IPS-18a (cell line): Measurements from ENCODE around the gene SDSL.

ENCODE experiments used
- H3K27ac ChIP-seq: one replicate; pipeline ENCODE4 v1.5.1; 2013; ENCODE audit warnings: low read length
- H3K27me3 ChIP-seq: one replicate; pipeline ENCODE4 v1.6.1; 2013; ENCODE audit warnings: mild to moderate bottlenecking, low read length; ENCODE audit not compliant: control insufficient read depth, insufficient read depth
- H3K36me3 ChIP-seq: one replicate; pipeline ENCODE4 v1.6.1; 2013; ENCODE audit warnings: low read depth, low read length; ENCODE audit not compliant: control insufficient read depth
- H3K4me1 ChIP-seq: one replicate; pipeline ENCODE4 v1.6.1; 2013; ENCODE audit warnings: low read depth, low read length; ENCODE audit not compliant: control insufficient read depth
- H3K4me3 ChIP-seq: one replicate; pipeline ENCODE4 v1.5.1; 2013; ENCODE audit warnings: low read length
- H3K9ac ChIP-seq: one replicate; pipeline ENCODE4 v1.6.1; 2013; ENCODE audit warnings: mild to moderate bottlenecking, low read length, moderate library complexity
- H3K9me3 ChIP-seq: one replicate; pipeline ENCODE4 v1.6.1; 2013; ENCODE audit warnings: low read depth, low read length; ENCODE audit not compliant: control insufficient read depth

SDSL gene

GRCh38 chr12:113388351-113388750, 33.8 kb upstream of the SDSL start:
- H3K9ac ChIP-seq: no peak overlapping the region
- H3K4me1 ChIP-seq: peaks cover 2% of the 10 kb centered on the region
- no peaks in the 10 kb centered on the region for H3K9me3 ChIP-seq
- no peak overlapping the region for H3K4me3 ChIP-seq
- H3K36me3 ChIP-seq: peaks cover 15% of the 10 kb centered on the region
- H3K27me3 ChIP-seq: no peaks in the 10 kb centered on the region
- H3K27ac ChIP-seq: no peak overlapping the region

- H3K4me3 ChIP-seq: no peak overlapping the region
- H3K4me1 ChIP-seq: peaks cover 3% of the 10 kb centered on the region
- H3K36me3 ChIP-seq: peaks cover 14% of the 10 kb centered on the region
- no peaks in the 10 kb centered on the region for H3K27me3 ChIP-seq
- no peaks in the 10 kb centered on the region for H3K9me3 ChIP-seq
- no peak overlapping the region for H3K27ac ChIP-seq
- no peak overlapping the region for H3K9ac ChIP-seq
These were observed 31.8 kb upstream of the SDSL start for GRCh38 chr12:113390064-113391043.

DNA sequence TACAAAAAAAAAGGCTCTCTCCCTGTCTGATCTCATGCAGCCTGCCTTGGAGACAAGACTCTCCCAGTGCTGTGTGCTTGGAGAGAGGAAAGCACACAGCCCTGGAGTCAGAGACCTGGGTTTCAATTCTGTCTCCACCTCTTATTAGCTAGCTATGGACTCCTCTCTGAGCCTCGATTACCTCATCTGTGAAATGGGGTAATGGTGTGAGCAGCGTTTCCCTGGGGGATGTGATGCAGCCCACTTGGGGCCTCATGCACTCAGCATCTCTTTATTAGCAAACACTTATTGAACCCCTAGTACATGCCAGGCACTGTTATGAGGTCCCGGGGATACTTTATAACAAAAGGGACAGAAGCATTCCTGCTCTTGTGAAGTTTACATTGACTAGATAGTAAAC, 31.0 kb upstream of the SDSL start:
- H3K36me3 ChIP-seq: peaks cover 12% of the 10 kb centered on the region

DNA sequence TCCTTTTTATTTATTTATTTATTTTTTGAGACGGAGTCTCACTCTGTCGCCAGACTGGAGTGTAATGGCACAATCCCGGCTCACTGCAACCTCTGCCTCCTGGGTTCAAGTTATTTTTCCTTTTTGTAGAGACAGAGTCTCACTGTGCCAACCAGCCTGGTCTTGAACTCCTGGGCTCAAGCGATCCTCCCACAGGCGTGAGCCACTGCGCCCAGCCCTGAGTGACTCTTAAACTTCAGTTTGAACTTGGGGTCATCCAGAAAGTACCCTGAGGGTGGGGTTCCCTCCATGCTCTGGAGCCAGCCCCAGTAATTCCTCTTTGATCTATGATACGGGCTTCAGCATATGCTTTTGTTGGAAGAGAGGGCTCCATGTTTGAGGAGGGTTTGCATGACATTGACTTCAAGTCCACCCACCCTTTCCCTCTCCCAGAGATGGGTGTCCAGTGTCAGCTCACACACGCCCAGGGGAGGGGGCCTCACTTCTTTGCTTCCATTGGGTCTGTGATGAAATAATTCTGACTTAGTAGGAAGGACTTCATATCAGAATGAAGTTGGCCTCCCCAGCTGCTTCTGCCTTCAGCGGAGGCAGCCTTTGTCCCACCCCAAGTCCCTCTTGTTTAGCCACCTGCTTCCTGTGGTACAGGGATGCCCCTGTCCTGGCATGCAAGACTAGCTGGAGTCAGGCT, 30.4 kb upstream of the SDSL start:
- no peak overlapping the region for H3K27ac ChIP-seq
- H3K4me3 ChIP-seq: no peak overlapping the region
- H3K27me3 ChIP-seq: no peaks in the 10 kb centered on the region
- H3K9ac ChIP-seq: no peak overlapping the region
- no peaks in the 10 kb centered on the region for H3K9me3 ChIP-seq
- peaks cover 3% of the 10 kb centered on the region for H3K4me1 ChIP-seq
- H3K36me3 ChIP-seq: peaks cover 11% of the 10 kb centered on the region

More for the DNA sequence above, 31.0 kb upstream of the SDSL start:
- Histone ChIP-seq H3K4me3 (no peak overlapping the region), H3K27ac (no peak overlapping the region), H3K9ac (no peak overlapping the region), H3K4me1 (peaks cover 3% of the 10 kb centered on the region), H3K27me3 (no peaks in the 10 kb centered on the region), H3K9me3 (no peaks in the 10 kb centered on the region)

DNA sequence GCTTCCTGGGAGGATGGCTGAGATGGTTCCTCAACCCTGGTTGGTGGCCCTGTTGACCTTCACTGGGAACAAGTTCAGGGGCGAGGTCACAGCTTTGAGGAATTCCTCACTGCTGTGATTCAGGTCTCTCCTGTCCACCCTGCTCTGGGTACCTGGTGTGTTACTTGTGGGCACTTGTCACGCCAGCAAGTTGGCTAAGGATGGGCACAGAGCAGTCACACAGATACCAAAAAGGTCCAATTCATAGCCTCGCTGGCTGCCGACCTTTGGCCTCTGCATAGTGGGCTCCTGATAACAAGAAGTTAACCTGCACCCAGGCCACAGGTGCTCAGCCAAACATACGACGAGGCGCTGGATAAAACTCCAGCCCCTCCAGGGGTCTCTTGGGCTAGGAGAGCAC, 29.7 kb upstream of the SDSL start:
- Histone ChIP-seq H3K4me3 (no peak overlapping the region), H3K9ac (no peak overlapping the region), H3K27ac (no peak overlapping the region), H3K36me3 (peaks cover 4% of the 10 kb centered on the region), H3K9me3 (no peaks in the 10 kb centered on the region), H3K4me1 (peaks cover 3% of the 10 kb centered on the region), H3K27me3 (no peaks in the 10 kb centered on the region)

GRCh38 chr12:113392988-113393579, 29.1 kb upstream of the SDSL start:
- no peak overlapping the region for H3K4me3 ChIP-seq
- H3K36me3 ChIP-seq: peaks cover 4% of the 10 kb centered on the region
- no peaks in the 10 kb centered on the region for H3K9me3 ChIP-seq
- no peaks in the 10 kb centered on the region for H3K27me3 ChIP-seq
- H3K27ac ChIP-seq: no peak overlapping the region
- H3K9ac ChIP-seq: no peak overlapping the region
- H3K4me1 ChIP-seq: peaks cover 3% of the 10 kb centered on the region

GRCh38 chr12:113393749-113394148, 28.4 kb upstream of the SDSL start:
- Histone ChIP-seq H3K9me3 (no peaks in the 10 kb centered on the region), H3K4me3 (no peak overlapping the region), H3K9ac (no peak overlapping the region), H3K27me3 (no peaks in the 10 kb centered on the region), H3K36me3 (peaks cover 4% of the 10 kb centered on the region), H3K4me1 (peaks cover 3% of the 10 kb centered on the region), H3K27ac (no peak overlapping the region)

GRCh38 chr12:113395119-113395518, 27.1 kb upstream of the SDSL start:
- Histone ChIP-seq H3K9ac (no peak overlapping the region), H3K36me3 (no peaks in the 10 kb centered on the region), H3K27me3 (no peaks in the 10 kb centered on the region), H3K4me1 (peaks cover 3% of the 10 kb centered on the region), H3K4me3 (no peak overlapping the region), H3K9me3 (no peaks in the 10 kb centered on the region), H3K27ac (no peak overlapping the region)

DNA sequence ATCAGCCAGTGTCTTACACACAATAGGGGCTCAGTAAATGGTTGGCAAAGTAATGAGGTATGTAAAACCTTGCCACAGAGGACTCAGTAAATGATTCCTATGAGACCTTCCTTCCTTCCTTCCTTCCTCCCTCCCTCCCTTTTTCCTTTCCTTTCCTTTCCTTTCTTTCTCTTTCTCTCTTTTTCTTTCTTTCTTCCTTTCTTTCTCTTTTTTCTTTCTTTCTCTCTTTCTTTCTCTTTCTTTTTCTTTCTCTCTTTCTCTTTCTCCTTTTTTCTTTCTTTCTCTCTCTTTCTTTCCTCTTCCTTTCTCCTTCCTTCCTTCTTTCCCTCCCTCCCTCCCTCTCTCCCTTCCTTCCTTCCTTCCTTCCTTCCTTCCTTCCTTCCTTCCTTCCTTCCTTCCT, 26.0 kb upstream of the SDSL start:
- H3K27ac ChIP-seq: no peak overlapping the region
- H3K9me3 ChIP-seq: no peaks in the 10 kb centered on the region
- no peak overlapping the region for H3K4me3 ChIP-seq
- H3K9ac ChIP-seq: no peak overlapping the region
- no peaks in the 10 kb centered on the region for H3K27me3 ChIP-seq
- no peaks in the 10 kb centered on the region for H3K36me3 ChIP-seq
- H3K4me1 ChIP-seq: peaks cover 3% of the 10 kb centered on the region

GRCh38 chr12:113396828-113397496, 25.2 kb upstream of the SDSL start:
- Histone ChIP-seq H3K36me3 (no peaks in the 10 kb centered on the region), H3K27me3 (no peaks in the 10 kb centered on the region), H3K4me3 (no peak overlapping the region), H3K4me1 (peaks cover 3% of the 10 kb centered on the region), H3K9ac (no peak overlapping the region), H3K27ac (no peak overlapping the region), H3K9me3 (no peaks in the 10 kb centered on the region)

DNA sequence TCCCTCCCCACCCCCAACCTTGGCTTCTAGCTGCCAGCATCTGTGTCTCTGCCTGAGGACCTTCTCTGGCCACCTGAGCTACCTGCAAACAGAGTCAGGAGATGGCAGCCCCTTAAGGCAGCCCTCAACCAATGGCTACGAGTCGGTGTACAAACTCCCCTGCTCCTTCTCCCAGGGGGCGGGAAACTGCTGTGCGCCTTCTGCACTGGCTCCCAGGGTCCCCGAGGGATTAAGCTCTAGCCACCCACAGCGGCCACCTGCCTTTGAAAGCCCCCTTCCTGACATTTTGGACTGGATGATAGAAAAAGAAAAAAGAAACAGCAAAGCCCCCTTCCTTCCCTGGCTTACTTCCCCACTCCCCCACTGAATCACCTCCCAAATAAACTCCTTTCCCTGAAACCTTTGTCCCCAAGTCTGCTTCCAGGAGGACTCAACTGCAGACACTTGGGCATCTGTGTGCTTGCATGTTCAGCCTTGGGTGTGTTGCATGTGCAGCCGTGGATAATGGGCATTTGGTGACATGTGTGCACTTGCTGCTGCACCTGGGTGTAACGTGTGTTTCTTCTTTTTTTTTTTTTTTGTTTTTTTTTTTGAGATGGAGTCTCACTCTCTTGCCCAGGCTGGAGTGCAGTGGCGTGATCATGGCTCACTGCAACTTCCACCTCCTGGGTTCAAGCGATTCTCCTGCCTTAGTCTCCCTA, 24.5 kb upstream of the SDSL start:
- Histone ChIP-seq H3K36me3 (no peaks in the 10 kb centered on the region), H3K27ac (no peak overlapping the region), H3K4me3 (no peak overlapping the region)

More for the DNA sequence above, 24.5 kb upstream of the SDSL start:
- peaks cover 3% of the 10 kb centered on the region for H3K4me1 ChIP-seq
- H3K9ac ChIP-seq: no peak overlapping the region
- H3K27me3 ChIP-seq: no peaks in the 10 kb centered on the region
- H3K9me3 ChIP-seq: no peaks in the 10 kb centered on the region
